Tibial nerve (tissue), 4 donors: ENCODE data around the gene SLC43A3. TPM values are rescaled to one million over a fixed set of nuclear protein-coding genes. Genes with fewer than 3 reads are reported as not detected.

Source experiments
- DNase-seq, 2 donors: peaks; one replicate each; pipeline ENCODE4 v3.0.0-alpha.2; 2019; ENCODE audit warnings: low spot score in 2 of 2
- H3K27ac ChIP-seq, 4 donors: fragments of 200-600 bp; sonication (generic) in 3 of 4; one replicate each; pipeline ENCODE4 v1.5.1; 2017 to 2019; ENCODE audit warnings: mild to moderate bottlenecking in 1 of 4
- H3K27me3 ChIP-seq, 2 donors: fragments of 200-600 bp; sonication (generic) in 1 of 2; one replicate each; pipeline versions ENCODE4 v1.5.1 to v1.6.0; 2017 to 2019
- H3K36me3 ChIP-seq, 3 donors: fragments of 200-600 bp; sonication (generic); one replicate each; pipeline ENCODE4 v1.5.1; 2018 to 2019
- H3K4me1 ChIP-seq, 4 donors: fragments of 200-600 bp; sonication (generic) in 3 of 4; one replicate each; pipeline ENCODE4 v1.5.1; 2017 to 2019
- H3K4me3 ChIP-seq, 4 donors: fragments of 200-600 bp; sonication (generic) in 3 of 4; one replicate each; pipeline ENCODE4 v1.5.1; 2017 to 2019; ENCODE audit warnings: mild to moderate bottlenecking in 1 of 4, moderate library complexity in 1 of 4
- H3K9me3 ChIP-seq, 4 donors: fragments of 200-600 bp; sonication (generic) in 3 of 4; one replicate each; pipeline ENCODE4 v1.5.1; 2017 to 2019
- CTCF ChIP-seq, 5 experiments: fragments of 200-600 bp in 3 of 5; fragments of 450-650 bp in 2 of 5; sonication (generic) in 3 of 5; IDR thresholded peaks; one replicate each; pipeline ENCODE4 v1.5.1; 2016 to 2019; ENCODE audit warnings: antibody characterized with exemption in 5 of 5, mild to moderate bottlenecking in 3 of 5, moderate library complexity in 2 of 5
- EP300 ChIP-seq, 2 donors: sonication (generic); formaldehyde crosslinking; IDR thresholded peaks; one replicate each; pipeline ENCODE4 v1.6.1; 2017; ENCODE audit warnings: antibody characterized with exemption in 2 of 2, mild to moderate bottlenecking in 1 of 2
- POLR2A ChIP-seq, 2 donors: fragments of 450-650 bp; IDR thresholded peaks; one replicate each; pipeline ENCODE4 v1.6.1; 2017; ENCODE audit warnings: antibody characterized with exemption in 2 of 2, mild to moderate bottlenecking in 2 of 2, moderate library complexity in 2 of 2
- WGBS, 2 donors: methylation state at CpG; one replicate each; pipeline ENCODE4 v1.1.5; 2018; 5-methylcytosine and 5-hydroxymethylcytosine counted together
- total RNA-seq, 4 donors: library from RNA; depleted of rRNA; stranded (reverse); fragments of >200 nt; gene quantifications; one replicate each; pipeline ENCODE4 v1.1.0, GENCODE V29; 2016

Gene SLC43A3
- total RNA-seq, 4 donors from 2014 or later: 42.2 to 110 (median 94.7) TPM

- TF ChIP-seq EP300 (IDR thresholded peaks at IDR 0.05): no peak
- no peak for TF ChIP-seq POLR2A (IDR thresholded peaks at IDR 0.05)
- H3K4me1 ChIP-seq: no peaks in the 10 kb centered on the region
- H3K27ac ChIP-seq: no peak overlapping the region
- no peaks in the 10 kb centered on the region for H3K9me3 ChIP-seq
- WGBS, 2 donors: 81 to 84% methylated on average over 11 of the region's 11 CpGs
- no peaks in the 10 kb centered on the region for H3K36me3 ChIP-seq
- H3K4me3 ChIP-seq: no peak overlapping the region
- no peak for DNase-seq
- H3K27me3 ChIP-seq: no peaks in the 10 kb centered on the region
Measured at GRCh38 chr11:57395905-57396623, 30.9 kb downstream of the SLC43A3 start.

- Histone ChIP-seq H3K9me3 (no peaks in the 10 kb centered on the region), H3K4me1 (no peaks in the 10 kb centered on the region), H3K36me3 (no peaks in the 10 kb centered on the region), H3K27ac (no peak overlapping the region), H3K27me3 (no peaks in the 10 kb centered on the region), H3K4me3 (no peak overlapping the region)
- WGBS, 2 donors: 84 to 89% methylated on average over 4 of the region's 4 CpGs
- DNase-seq: no peak
- TF ChIP-seq EP300 (IDR thresholded peaks at IDR 0.05) (no peak), POLR2A (IDR thresholded peaks at IDR 0.05) (no peak), CTCF (IDR thresholded peaks at IDR 0.05) (no peak)
Measured at GRCh38 chr11:57394203-57394965, 32.5 kb downstream of the SLC43A3 start.

- Histone ChIP-seq H3K4me1 (no peaks in the 10 kb centered on the region), H3K9me3 (no peaks in the 10 kb centered on the region), H3K27ac (no peak overlapping the region), H3K36me3 (no peaks in the 10 kb centered on the region), H3K27me3 (no peaks in the 10 kb centered on the region), H3K4me3 (no peak overlapping the region)
- WGBS, 2 donors: 80 to 89% methylated on average over 4 of the region's 4 CpGs
- TF ChIP-seq POLR2A (IDR thresholded peaks at IDR 0.05) (no peak), EP300 (IDR thresholded peaks at IDR 0.05) (no peak), CTCF (IDR thresholded peaks at IDR 0.05) (no peak)
- DNase-seq: no peak
Measured at GRCh38 chr11:57392763-57393105, 34.2 kb downstream of the SLC43A3 start.

- H3K4me1 ChIP-seq: no peaks in the 10 kb centered on the region
- TF ChIP-seq POLR2A (IDR thresholded peaks at IDR 0.05) (no peak), EP300 (IDR thresholded peaks at IDR 0.05) (no peak), CTCF (IDR thresholded peaks at IDR 0.05) (no peak)
- H3K27me3 ChIP-seq: no peaks in the 10 kb centered on the region
- H3K36me3 ChIP-seq: no peaks in the 10 kb centered on the region
- no peak for DNase-seq
- H3K27ac ChIP-seq: no peak overlapping the region
- no peak overlapping the region for H3K4me3 ChIP-seq
- WGBS, 2 donors: 77 to 83% methylated on average over 8 of the region's 8 CpGs
- no peaks in the 10 kb centered on the region for H3K9me3 ChIP-seq
Measured at GRCh38 chr11:57392066-57392762, 34.7 kb downstream of the SLC43A3 start.

GRCh38 chr11:57391539-57391938 is 35.4 kb downstream of the SLC43A3 start:
- Histone ChIP-seq H3K9me3 (no peaks in the 10 kb centered on the region), H3K36me3 (no peaks in the 10 kb centered on the region), H3K27ac (no peak overlapping the region), H3K27me3 (no peaks in the 10 kb centered on the region), H3K4me3 (no peak overlapping the region), H3K4me1 (no peaks in the 10 kb centered on the region)
- 64 to 66% methylated on average over 2 of the region's 2 CpGs for WGBS, 2 donors
- no peak for DNase-seq
- no peak for TF ChIP-seq POLR2A (IDR thresholded peaks at IDR 0.05)
- no peak for TF ChIP-seq EP300 (IDR thresholded peaks at IDR 0.05)
- TF ChIP-seq CTCF (IDR thresholded peaks at IDR 0.05): no peak
